GM21717 (cell line): ENCODE data around the gene C22orf23.
A peak's percentile ranks its signal among the peaks of the same experiment; 100 is the strongest.
"Not testable (repeated sequence)": the region's sequence is repeated elsewhere in the genome, so short reads cannot be mapped to it uniquely, and the experiment has no call there.

Source experiments
- ATAC-seq: cut with Tn5 transposase; IDR thresholded peaks from one replicate; pipeline ENCODE4 v1.9.1; 2021; ENCODE audit warnings: mild to moderate bottlenecking, moderate library complexity; ENCODE audit not compliant: unreplicated experiment

The C22orf23 gene

GRCh38 chr22:37957232-37957631 lies 3.8 kb upstream of the C22orf23 start:
- no peak for ATAC-seq

GRCh38 chr22:37955825-37956397 lies 2.5 kb upstream of the C22orf23 start:
- ATAC-seq = not testable (repeated sequence)

GRCh38 chr22:37954686-37955085 lies 1.3 kb upstream of the C22orf23 start:
- ATAC-seq = no peak

- ATAC-seq = peak; percentile 30
Measured at GRCh38 chr22:37953062-37953436, 352 bp downstream of the C22orf23 start.

- not testable (repeated sequence) for ATAC-seq
Measured at GRCh38 chr22:37952629-37953028, 772 bp downstream of the C22orf23 start.

GRCh38 chr22:37951305-37951704 lies 2.1 kb downstream of the C22orf23 start:
- ATAC-seq = no peak

- not testable (repeated sequence) for ATAC-seq
Measured at GRCh38 chr22:37947142-37947795, 6.1 kb downstream of the C22orf23 start.

GRCh38 chr22:37944423-37944822 lies 9.0 kb downstream of the C22orf23 start:
- ATAC-seq = not testable (repeated sequence)

- ATAC-seq = no peak
Measured at GRCh38 chr22:37943825-37944198, 9.6 kb downstream of the C22orf23 start.

GRCh38 chr22:37943136-37943824 lies 10.1 kb downstream of the C22orf23 start:
- no peak for ATAC-seq

GRCh38 chr22:37942133-37942532 lies 11.3 kb downstream of the C22orf23 start:
- ATAC-seq = no peak

GRCh38 chr22:37940698-37941376 lies 12.6 kb downstream of the C22orf23 start:
- no peak for ATAC-seq

GRCh38 chr22:37933711-37934376 lies 19.6 kb downstream of the C22orf23 start:
- peak; percentile 69 for ATAC-seq

GRCh38 chr22:37932821-37933578 lies 20.4 kb downstream of the C22orf23 start:
- ATAC-seq = no peak

- no peak for ATAC-seq
Measured at GRCh38 chr22:37932401-37932800, 21.0 kb downstream of the C22orf23 start.

GRCh38 chr22:37931893-37932389 lies 21.5 kb downstream of the C22orf23 start:
- ATAC-seq = no peak

- ATAC-seq = no peak
Measured at GRCh38 chr22:37930952-37931440, 22.4 kb downstream of the C22orf23 start.

- no peak for ATAC-seq
Measured at GRCh38 chr22:37930270-37930951, 23.0 kb downstream of the C22orf23 start.

GRCh38 chr22:37929390-37929789 lies 24.0 kb downstream of the C22orf23 start:
- no peak for ATAC-seq

- ATAC-seq = no peak
Measured at GRCh38 chr22:37927637-37927936, 25.8 kb downstream of the C22orf23 start.
